PC-9 (cell line): ENCODE measurements around the gene JUP.

ENCODE experiments used
- CTCF ChIP-seq: fragments of 200-600 bp; sonication (generic); conservative IDR thresholded peaks from 2 replicates; pipeline ENCODE4 v1.6.1; 2017; ENCODE audit warnings: mixed run types, antibody characterized with exemption, mild to moderate bottlenecking, moderate library complexity
- EZH2 ChIP-seq: fragments of 200-600 bp; sonication (generic); IDR thresholded peaks from 2 replicates; pipeline ENCODE4 v1.8.0; 2017; ENCODE audit warnings: antibody characterized with exemption, low read depth

GRCh38 chr17:41781404-41782110 lies 5.0 kb downstream of the JUP start:
- TF ChIP-seq EZH2 (no peak), CTCF (no peak)
